ENCODE results near the gene ALX1.

GRCh38 chr12:85277191-85277590 lies 2.8 kb upstream of the ALX1 start:
- TF ChIP-seq, protein P1, sequence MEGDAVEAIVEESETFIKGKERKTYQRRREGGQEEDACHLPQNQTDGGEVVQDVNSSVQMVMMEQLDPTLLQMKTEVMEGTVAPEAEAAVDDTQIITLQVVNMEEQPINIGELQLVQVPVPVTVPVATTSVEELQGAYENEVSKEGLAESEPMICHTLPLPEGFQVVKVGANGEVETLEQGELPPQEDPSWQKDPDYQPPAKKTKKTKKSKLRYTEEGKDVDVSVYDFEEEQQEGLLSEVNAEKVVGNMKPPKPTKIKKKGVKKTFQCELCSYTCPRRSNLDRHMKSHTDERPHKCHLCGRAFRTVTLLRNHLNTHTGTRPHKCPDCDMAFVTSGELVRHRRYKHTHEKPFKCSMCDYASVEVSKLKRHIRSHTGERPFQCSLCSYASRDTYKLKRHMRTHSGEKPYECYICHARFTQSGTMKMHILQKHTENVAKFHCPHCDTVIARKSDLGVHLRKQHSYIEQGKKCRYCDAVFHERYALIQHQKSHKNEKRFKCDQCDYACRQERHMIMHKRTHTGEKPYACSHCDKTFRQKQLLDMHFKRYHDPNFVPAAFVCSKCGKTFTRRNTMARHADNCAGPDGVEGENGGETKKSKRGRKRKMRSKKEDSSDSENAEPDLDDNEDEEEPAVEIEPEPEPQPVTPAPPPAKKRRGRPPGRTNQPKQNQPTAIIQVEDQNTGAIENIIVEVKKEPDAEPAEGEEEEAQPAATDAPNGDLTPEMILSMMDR (IDR thresholded peaks at IDR 0.05; ENCODE audit: low read depth, low read length), result no peak
- TF ChIP-seq EZH2phosphoT487 (IDR thresholded peaks at IDR 0.05; ENCODE audit: low read depth), result no peak

Measured in OCI-LY3 (cell line).